ENCODE measurements around the gene MPDZ. TPM values are rescaled to one million over a fixed set of nuclear protein-coding genes. Genes with fewer than 3 reads are reported as not detected.

The MPDZ gene
- total RNA-seq, 1 donor = 62.6 TPM

DNA sequence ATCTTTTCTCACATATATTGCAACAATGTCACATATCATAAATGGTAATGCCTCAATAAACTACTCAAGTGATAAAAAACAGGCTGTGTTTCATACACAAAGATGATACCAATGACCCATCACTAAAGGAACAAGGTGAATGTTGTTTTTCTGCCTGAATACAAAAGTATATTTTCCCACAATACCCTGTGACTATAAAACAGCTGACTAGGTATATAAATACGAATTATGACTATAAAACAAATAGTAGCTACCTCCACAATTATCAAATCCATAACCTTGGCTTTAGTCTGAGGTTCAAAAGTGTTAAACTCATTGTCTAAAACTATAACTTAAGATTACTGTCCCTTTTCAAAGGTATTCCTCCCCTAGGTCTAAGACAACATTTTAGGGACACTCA, 58.7 kb downstream of the MPDZ start:
- DNase-seq (ENCODE audit: low read depth) = no peak
- no peak overlapping the region for H3K4me3 ChIP-seq (ENCODE audit: low read depth, low read length)
- no peak for TF ChIP-seq CTCF (IDR thresholded peaks at IDR 0.05; ENCODE audit: insufficient read depth, low read depth, low read length)

GRCh38 chr9:13215791-13216554, 63.5 kb downstream of the MPDZ start:
- DNase-seq (ENCODE audit: low read depth) = no peak
- no peak overlapping the region for H3K4me3 ChIP-seq (ENCODE audit: low read depth, low read length)
- no peak for TF ChIP-seq CTCF (IDR thresholded peaks at IDR 0.05; ENCODE audit: insufficient read depth, low read depth, low read length)

GRCh38 chr9:13213998-13214397, 65.5 kb downstream of the MPDZ start:
- TF ChIP-seq CTCF (IDR thresholded peaks at IDR 0.05; ENCODE audit: insufficient read depth, low read depth, low read length) = no peak
- no peak for DNase-seq (ENCODE audit: low read depth)

GRCh38 chr9:13213337-13213736, 66.2 kb downstream of the MPDZ start:
- peak; percentile 42 for TF ChIP-seq CTCF (IDR thresholded peaks at IDR 0.05; ENCODE audit: insufficient read depth, low read depth, low read length)
- no peak overlapping the region for H3K4me3 ChIP-seq (ENCODE audit: low read depth, low read length)
- DNase-seq (ENCODE audit: low read depth) = peak; percentile 48

More at GRCh38 chr9:13213998-13214397, 65.5 kb downstream of the MPDZ start:
- no peak overlapping the region for H3K4me3 ChIP-seq (ENCODE audit: low read depth, low read length)

- DNase-seq (ENCODE audit: low read depth) = no peak
- no peak for TF ChIP-seq CTCF (IDR thresholded peaks at IDR 0.05; ENCODE audit: insufficient read depth, low read depth, low read length)
- no peak overlapping the region for H3K4me3 ChIP-seq (ENCODE audit: low read depth, low read length)
Observed at GRCh38 chr9:13210306-13210705, 69.2 kb downstream of the MPDZ start.

DNA sequence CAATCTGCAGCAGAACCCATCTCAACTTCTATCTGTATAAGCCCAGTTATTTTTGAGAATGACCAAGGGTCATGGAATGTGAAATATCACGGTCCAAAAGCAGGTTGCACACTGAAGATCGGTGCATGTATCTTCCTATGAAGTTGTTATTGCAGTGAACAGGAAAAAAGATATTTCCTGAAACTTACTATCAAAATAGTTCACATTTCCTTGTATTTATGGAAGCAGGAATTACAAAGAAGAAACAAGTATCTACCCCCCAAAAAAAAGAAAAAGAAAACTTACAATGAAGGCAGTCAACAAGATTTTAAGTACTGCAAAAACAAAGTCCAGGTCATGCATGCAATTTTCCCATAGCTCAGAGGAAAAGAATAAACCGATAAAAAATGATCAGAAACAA, 70.0 kb downstream of the MPDZ start:
- no peak for TF ChIP-seq CTCF (IDR thresholded peaks at IDR 0.05; ENCODE audit: insufficient read depth, low read depth, low read length)
- no peak overlapping the region for H3K4me3 ChIP-seq (ENCODE audit: low read depth, low read length)
- no peak for DNase-seq (ENCODE audit: low read depth)

DNA sequence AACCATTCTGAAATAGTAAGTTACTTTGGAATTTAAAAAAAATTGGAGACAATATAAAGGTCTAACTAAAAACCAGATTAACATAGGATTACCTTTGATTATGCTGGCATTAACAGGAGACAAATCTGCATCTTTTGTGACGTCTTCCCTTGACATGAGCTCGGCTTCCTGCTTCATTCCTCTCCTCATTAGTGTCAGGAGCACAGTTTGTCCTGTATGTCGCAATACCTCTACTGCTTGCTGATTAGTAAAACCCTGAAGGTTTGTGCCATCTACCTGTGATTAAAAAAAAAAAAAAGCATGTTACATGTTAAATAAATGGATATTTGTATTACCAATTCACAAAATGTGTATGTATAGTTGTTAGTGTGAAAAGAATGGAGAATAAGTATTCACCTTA, 73.7 kb downstream of the MPDZ start:
- H3K4me3 ChIP-seq (ENCODE audit: low read depth, low read length) = no peak overlapping the region
- TF ChIP-seq CTCF (IDR thresholded peaks at IDR 0.05; ENCODE audit: insufficient read depth, low read depth, low read length) = no peak
- peak; percentile 40 for DNase-seq (ENCODE audit: low read depth)
